ENCODE results near the gene SURF6.
"Not testable (repeated sequence)": the region's sequence is repeated elsewhere in the genome, so short reads cannot be mapped to it uniquely, and the experiment has no call there.

SURF6 gene

GRCh38 chr9:133335924-133336811 lies at the start of gene SURF6:
Gene SURF6, minus strand, starts transcription at chr9:133336188. Its CDS starts 56 bp downstream, at chr9:133336132.
- peak; percentile 87 for DNase-seq

DNA sequence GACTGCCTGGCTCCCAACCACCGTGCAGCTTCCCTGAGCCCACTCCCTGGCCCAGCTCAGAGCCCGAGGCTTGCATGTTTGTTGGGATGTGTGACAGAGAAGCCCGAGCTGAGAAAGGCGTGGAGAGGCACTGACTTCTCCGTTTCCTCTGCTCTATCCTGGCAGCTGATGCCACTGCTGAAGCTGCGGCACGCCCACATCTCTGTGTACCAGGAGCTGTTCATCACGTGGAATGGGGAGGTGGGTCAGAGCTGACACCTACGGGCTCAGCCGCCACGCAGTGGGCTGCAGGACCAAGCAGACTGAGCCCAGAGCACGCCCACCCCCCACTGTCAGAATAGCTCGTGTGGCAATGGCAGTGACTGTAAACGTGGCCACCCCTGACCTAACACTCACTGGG lies 49.5 kb upstream of the SURF6 start:
- no peak for DNase-seq

DNA sequence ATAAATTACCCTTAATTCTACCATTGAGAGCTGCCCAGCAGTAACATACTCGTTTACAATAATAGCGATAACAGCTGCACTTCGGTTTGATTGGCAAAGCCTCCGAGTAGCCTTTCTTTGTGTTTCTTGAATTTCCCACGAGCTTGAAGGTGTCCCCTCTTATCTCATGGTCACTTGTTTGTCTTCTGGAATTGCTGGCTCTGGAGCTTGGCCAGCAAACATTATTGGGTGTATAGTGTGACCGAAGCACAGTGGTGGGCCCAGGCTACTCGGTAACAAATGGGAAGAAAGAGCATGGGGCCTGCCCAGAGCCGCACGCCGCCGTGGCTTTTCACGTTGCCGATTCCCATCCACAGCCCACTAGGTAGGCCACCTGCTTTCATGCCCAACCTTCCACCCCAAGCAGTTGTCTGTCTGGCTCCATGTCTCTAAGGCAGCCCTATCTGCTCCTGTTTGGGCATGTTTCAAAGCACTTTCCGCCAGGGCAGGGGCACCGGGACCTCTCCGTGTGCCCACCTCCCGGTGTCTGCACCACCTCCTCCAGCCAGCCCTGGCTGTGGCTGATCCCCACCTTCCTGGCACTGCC lies 48.8 kb upstream of the SURF6 start:
- DNase-seq: no peak

GRCh38 chr9:133383438-133383837 lies 47.5 kb upstream of the SURF6 start:
- no peak for DNase-seq

GRCh38 chr9:133382507-133383141 lies 46.6 kb upstream of the SURF6 start:
- DNase-seq: no peak

DNA sequence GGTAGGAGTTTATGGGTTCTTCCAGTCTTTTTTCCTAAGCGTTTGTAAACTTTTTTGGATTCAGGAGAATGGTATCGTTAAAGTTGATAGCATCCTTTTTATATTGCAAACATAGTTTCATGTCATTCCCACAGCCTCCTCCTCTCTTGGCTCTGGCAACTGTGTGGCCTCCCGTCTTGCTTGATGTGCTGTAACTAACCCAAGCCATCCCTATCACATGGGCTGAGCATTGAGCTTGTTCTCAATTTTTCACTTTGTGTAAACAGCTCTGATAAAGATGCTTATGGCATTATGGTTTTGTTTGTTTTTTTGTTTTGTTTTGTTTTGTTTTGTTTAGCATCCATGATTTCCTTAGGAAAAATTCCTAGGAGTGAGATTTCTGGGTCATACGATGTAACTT lies 44.7 kb upstream of the SURF6 start:
- DNase-seq: no peak

- DNase-seq: no peak
Measured at GRCh38 chr9:133379153-133380086, 43.4 kb upstream of the SURF6 start.

- no peak for DNase-seq
Measured at GRCh38 chr9:133378408-133378962, 42.5 kb upstream of the SURF6 start.

DNA sequence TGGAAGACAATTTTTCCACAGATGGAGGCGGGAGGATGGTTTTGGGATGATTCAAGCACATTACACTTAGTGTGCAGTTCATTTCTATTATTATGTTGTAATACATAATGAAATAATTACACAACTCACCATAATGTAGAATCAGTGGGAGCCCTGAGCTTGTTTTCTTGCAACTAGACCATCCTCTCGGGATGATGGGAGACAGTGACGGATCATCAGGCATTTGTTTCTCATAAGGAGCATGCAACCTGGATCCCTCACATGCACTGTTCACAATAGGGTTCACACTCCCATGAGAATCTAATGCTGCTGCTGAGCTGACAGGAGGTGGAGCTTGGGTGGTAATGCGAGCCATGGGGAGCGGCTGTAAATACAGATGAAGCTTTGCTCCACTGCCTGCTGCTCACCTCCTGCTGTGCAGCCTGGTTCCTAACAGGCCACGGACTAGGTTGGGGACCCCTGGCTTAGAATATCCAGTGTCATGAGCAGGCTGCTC lies 41.8 kb upstream of the SURF6 start:
- no peak for DNase-seq

DNA sequence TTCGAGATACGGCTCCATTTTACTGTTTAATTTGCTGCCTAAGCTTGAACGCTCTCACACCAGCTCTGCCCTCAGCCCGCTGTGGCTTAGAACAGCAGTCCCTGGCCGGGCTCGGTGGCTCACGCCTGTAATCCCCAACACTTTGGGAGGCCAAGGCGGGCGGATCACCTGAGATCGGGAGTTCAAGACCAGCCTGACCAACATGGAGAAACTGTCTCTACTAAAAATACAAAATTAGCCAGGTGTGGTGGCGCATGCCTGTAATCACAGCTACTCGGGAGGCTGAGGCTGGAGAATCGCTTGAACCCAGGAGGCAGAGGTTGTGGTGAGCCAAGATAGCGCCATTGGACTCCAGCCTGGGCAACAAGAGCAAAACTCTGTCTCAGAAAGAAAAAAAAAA lies 41.3 kb upstream of the SURF6 start:
- DNase-seq: not testable (repeated sequence)

DNA sequence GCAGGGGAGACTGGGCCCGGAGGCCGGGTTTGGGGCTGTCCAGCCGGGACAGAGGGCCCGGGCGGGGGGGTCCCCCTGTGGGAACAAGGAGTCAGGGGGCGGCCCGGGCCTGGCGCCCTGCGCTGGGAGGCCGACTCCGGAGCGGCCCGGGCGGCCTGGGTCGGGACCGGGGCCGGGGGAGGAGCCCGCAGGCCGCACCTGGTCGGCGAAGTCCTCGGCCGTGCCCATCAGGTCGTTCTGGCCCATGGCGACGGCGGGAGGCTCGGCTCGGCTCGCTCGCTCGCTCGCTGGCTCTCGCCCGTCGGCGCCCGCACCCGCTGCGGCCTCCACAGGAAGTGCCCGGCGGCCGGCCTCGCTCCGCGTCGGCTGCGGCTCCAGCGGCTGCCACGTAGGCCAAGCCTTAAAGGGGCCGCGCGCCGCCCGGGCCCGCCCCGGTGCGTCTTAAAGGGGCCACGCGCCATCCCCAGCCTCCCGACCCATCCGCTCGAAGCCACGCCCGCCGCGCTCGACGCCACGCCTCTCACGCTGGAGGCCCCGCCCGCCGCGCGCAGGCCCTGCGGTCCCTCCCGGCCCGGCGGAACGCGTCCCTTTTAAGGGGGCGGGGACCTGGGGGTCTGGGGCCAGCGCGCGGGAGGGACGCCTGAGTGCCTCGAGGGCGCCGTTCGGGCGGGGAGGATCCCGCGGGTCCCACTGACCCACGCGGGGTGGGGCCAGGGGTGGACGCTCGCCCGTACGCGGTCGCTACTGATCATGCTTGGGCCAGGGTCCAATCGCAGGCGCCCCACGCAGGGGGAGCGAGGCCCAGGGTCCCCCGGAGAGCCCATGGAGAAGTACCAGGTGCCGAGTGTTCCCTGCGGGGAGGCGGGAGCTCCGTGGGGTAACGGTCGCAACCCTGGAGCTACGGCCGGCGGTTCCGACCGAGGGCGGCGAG lies 40.0 kb upstream of the SURF6 start, which contains the start of the genes STKLD1 and SURF4:
TSS of gene STKLD1 (plus strand) at position 643 of the 931 bp plus-strand sequence. CDS start at position 751, 108 bp downstream.
TSS of gene SURF4 (minus strand) at position 337 of the 931 bp plus-strand sequence. CDS start at position 246, 91 bp downstream.
- DNase-seq: peak; percentile 88

DNA sequence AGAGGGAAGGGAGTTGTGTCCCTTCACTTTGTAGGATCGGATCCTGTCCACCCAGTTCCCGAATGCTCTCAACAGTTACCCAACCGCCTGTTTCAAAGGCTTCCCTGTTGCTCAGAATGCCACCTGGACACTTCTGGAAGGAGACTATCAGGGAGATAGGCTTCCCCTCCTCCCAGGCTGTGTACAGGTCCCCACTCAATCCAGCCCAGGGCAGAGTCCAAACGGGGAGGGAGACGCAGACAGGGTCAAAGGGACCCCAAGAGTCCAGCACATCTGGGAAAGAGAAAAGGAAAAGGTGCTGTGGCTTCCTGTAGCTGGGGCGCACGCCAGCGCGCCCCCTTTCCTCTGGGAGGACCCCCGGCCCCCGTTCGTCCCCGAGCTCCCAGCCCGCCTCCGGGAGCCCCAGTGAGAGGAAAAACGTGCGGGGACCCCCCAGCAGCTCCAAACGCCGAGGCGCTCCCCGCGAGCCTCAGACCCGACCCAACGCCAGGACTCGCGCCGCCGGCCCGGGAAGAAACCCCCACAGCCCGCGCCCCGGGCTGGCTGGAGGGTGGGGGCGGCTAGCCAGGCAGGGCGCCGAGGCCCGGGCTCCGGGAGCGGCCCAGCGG lies 39.2 kb upstream of the SURF6 start:
- DNase-seq: no peak

DNA sequence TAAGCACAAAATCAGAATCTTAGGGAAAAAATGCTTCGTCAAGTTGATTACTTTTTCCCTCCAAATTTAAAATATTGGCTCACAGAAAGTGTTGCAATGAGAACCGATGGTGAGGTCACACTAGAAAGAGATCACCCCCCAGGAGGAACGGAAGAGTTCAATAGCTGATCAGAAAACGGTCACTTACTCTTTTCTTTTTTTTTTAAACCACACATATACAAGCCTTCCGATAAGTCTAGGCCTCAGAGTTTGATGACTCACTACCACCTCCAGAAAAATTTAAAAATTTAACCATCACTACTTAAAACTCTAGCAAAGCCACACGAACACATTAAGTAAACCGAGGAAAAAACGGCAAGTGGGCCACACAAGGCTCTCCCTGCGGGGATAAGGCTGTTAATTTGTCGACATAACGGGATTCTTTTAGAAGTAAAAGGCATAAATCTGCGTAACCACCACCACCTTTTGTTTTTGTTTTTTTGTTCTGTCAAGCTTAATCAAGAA lies 38.7 kb upstream of the SURF6 start:
- DNase-seq: no peak

- DNase-seq: no peak
Measured at GRCh38 chr9:133372144-133372543, 36.2 kb upstream of the SURF6 start.

- DNase-seq: no peak
Measured at GRCh38 chr9:133371261-133371711, 35.3 kb upstream of the SURF6 start.

DNA sequence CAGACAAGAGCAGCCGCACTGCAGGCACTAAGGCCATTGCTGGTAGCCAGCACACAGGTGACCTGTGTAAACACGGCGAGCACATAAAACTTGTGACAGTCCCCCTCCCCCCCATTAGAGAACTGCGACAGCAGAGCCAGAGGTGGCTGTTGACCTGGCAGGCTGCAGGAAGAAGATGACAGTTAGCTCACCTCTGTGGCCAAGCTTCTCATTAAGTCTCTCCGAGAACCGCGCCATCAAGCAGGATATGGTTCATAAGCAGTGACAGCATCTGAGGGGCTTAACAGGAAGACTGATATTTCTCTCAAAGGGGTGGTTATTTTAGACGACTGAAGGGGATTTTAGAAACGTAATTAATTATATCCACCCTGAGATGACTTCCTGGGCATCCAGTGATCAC lies 34.7 kb upstream of the SURF6 start:
- DNase-seq: no peak

- no peak for DNase-seq
Measured at GRCh38 chr9:133369933-133370332, 33.9 kb upstream of the SURF6 start.

- no peak for DNase-seq
Measured at GRCh38 chr9:133369422-133369821, 33.4 kb upstream of the SURF6 start.

GRCh38 chr9:133368249-133368881 lies 32.4 kb upstream of the SURF6 start:
- no peak for DNase-seq

DNA sequence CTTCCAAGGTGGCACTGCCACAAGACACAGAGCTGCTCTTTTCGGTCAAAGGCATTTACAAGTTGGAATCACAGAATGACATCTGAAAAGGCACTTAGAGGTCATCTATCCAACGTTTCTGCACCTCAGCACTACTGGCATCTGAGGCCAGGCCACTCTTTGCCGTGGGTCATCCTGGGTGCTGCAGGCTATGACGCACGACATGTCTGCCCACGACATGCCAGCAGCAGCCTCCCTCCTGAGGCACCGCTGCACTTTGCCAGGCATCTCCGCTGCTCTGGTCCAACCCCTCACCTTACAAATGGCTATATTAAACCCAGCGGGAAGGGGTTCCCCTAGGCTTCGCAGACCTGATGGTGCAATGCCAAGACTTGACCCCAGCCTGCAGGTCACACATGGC lies 31.8 kb upstream of the SURF6 start:
- no peak for DNase-seq
